Retinal pigment epithelial cell (primary cell): ENCODE measurements around the gene DYRK3.

ENCODE experiments used
- DNase-seq: peaks from one replicate; pipeline ENCODE4 v3.0.0-alpha.2; 2010; ENCODE audit warnings: low read depth
- H3K4me3 ChIP-seq: 2 replicates; pipeline ENCODE4 v1.5.1; 2011; ENCODE audit warnings: mild to moderate bottlenecking, low read length, control low read depth, moderate library complexity
- TF ChIP-seq, protein P1 (sequence below): conservative IDR thresholded peaks from 2 replicates; pipeline ENCODE4 v1.5.1; 2011; ENCODE audit warnings: low read depth, low read length, control low read depth, inconsistent platforms

DYRK3 gene

DNA sequence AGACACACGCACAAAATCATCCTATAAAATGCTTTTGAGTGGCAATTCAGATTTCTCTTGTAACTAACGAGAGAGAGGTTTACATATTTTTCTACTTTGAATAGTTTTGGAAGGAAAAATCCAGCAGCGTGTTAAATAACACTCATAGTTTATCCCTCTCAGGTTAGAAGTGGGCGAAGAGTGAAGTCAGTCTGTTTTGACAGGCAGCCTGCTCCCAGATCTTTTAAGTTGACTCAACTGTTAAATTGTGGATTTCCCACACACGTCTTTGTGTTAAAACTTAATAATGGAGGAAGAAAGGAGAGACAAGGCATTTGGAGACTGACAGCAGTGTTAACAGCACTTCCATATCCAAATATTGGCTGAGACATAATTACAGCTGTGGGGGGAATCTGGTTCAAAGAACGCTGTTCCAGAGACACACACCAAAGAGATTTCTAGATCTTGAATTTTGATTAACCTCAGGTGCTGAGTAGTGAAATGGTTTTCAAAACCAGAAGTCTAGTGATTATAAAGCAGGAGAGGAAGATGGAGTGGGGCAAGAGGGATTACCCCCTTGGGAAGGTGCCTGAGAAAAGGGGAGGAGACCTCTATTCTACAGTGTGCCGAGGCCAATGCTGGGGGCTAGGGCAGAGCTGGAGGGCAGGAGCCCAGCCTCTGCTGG is 52.0 kb downstream of the DYRK3 start:
- TF ChIP-seq, protein P1, sequence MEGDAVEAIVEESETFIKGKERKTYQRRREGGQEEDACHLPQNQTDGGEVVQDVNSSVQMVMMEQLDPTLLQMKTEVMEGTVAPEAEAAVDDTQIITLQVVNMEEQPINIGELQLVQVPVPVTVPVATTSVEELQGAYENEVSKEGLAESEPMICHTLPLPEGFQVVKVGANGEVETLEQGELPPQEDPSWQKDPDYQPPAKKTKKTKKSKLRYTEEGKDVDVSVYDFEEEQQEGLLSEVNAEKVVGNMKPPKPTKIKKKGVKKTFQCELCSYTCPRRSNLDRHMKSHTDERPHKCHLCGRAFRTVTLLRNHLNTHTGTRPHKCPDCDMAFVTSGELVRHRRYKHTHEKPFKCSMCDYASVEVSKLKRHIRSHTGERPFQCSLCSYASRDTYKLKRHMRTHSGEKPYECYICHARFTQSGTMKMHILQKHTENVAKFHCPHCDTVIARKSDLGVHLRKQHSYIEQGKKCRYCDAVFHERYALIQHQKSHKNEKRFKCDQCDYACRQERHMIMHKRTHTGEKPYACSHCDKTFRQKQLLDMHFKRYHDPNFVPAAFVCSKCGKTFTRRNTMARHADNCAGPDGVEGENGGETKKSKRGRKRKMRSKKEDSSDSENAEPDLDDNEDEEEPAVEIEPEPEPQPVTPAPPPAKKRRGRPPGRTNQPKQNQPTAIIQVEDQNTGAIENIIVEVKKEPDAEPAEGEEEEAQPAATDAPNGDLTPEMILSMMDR = no peak
- DNase-seq = no peak

DNA sequence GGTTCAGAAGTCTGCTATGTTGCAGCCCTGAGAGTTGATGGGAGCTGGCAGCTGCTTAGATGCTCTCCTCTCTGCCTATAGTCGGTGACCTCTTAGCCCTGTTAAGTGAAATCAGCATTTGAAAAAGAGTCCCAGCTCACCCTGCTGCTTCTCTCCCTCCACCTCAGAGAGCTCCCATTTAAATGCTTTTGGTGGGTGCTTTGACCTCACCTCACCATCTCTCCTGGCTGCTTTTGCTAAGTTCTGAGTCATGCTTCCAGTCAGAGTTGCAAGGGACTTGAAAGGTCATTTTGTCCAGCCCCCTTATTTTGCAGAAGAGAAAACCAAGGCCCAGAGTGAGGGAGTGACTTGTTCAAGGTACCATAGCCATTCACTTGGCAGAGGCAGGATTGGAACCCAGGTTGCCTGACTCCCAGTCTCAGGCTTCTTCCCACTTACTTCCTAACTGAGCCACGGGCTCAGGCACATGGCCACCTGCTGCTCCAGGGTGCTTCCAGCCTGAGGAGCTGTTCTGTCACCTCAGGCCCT is 52.6 kb downstream of the DYRK3 start:
- H3K4me3 ChIP-seq = no peak overlapping the region
- no peak for DNase-seq
- TF ChIP-seq, protein P1 = no peak

More for the DNA sequence above, 52.0 kb downstream of the DYRK3 start:
- H3K4me3 ChIP-seq = no peak overlapping the region

DNA sequence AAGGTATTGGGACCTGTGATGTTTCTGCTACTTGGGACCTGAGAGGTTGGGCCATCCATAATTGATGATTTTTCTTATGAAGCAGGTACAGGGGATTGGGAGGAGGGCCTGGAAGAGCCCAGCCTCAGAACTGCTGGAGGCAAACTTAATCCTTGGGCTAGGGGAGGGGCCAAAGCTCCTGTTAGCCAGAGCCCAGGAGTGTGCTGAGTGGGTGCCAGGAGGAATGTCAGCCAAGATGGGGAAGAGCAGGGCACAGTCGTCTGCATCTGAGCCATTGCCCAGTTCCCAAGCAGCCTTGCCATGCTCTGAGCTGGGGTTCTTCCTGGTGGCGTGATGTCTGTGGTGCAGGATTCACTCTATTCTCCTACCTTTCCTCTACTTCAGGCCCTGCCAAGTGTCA is 55.2 kb downstream of the DYRK3 start:
- no peak for DNase-seq
- H3K4me3 ChIP-seq = no peak overlapping the region
- TF ChIP-seq, protein P1 = no peak

DNA sequence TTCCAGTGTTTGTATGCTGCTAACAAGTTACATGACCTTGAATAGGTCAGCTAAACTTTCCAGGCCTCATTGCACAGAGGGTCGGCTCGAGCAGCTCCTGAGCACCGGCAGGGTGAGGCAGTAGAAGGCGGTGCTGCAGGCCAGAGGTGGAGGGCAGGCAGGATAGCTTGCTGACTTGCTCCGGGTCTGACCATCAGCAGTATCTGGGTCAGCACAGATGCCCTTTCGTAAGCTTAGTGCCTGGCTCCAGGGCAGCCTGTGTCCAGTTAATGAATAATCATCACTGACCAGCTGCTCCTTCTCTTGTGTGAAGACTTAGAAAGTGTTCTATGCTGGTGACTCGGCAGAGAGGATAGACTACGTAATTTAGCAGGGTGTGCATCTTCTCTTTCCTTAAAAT is 56.3 kb downstream of the DYRK3 start:
- TF ChIP-seq, protein P1 = no peak
- no peak for DNase-seq

DNA sequence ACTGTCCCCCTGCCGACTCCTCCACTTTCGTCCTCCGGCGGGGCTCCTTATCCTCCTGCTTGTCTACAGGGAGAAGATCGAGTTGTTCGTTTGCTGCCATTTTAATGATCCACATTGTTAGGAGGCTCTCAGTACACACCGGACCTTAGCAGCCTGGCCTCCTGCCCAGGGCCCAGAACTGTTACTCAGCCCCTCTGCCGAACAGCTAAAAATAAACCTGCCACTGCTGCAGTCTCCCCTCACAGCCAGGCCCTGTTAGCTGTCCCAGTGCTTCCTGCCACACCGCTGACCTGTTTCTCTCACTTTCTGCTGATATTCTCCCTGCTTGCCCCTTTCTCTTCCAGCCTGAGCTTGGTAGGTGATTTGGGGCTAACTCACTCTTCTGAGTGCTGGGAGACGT is 57.7 kb downstream of the DYRK3 start:
- peak; percentile 54 for DNase-seq
- H3K4me3 ChIP-seq = no peak overlapping the region
- TF ChIP-seq, protein P1 = no peak

More for the DNA sequence above, 56.3 kb downstream of the DYRK3 start:
- H3K4me3 ChIP-seq = no peak overlapping the region

DNA sequence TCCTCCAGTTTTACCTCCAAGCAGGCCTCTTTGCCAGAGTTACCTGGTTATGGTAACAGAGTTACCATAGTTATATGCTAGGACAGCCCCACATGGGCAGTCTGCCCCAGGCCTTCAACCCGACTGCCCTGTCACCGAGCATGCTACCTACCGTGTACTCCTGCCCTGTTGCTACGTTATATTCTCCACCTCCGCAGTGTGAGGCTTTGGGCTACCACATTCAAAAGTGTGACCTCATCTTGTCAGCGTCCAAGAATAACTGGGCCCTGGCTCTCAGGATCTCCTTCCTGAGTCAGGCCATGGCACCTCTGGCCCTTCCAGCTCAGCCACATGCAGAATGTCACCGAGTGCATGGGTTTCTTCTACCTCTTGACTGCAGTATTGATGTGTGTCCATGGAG is 58.3 kb downstream of the DYRK3 start:
- TF ChIP-seq, protein P1 = no peak
- DNase-seq = no peak
- H3K4me3 ChIP-seq = no peak overlapping the region

DNA sequence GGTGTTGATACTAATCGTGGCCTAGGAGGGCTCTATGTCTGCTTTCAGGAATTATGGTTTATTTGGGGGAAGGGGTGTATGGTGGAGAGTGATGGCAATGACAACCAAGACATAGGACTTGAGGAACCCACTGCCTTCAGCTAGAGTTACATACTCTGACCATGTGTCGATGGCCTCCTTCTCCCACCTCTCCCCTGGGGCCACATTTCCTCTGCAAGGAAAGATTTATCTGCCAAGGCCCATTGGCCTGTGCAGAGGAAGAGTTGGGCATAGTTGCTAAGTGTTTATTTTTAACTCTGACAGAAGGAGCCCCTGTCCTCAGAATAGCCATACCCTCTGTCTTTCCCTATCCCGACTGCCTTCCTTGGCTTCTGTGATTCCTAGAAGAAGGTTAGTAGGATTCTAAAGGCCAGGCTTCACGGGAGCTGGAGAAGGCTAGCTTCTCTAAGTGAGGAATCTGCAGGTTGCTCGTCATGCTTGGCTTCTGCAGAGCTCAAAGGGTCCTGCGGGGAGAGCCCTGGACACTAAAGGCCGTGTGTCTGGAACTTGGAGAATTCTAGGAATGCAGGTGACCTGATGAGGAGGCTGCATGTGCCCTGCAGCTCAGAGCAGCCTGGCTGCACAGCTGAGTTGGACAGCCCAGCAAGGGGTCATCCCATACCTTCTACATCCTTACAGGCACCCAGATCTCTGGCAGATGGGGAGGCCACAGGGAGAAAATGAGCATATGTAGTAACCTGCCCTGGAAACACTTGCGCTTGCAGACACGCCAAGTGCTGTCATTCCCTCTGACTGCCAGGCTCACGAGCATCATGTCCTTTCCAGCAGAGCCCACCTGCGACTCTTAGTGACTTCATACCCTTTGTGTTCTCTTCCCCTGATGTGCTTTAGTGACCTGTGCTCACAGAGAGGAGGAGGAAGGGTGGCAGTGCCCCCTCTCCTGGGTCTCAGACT is 59.1 kb downstream of the DYRK3 start:
- no peak overlapping the region for H3K4me3 ChIP-seq
- no peak for DNase-seq
- TF ChIP-seq, protein P1 = no peak
